ENCODE measurements around the gene MDFIC. TPM values are rescaled to one million over a fixed set of nuclear protein-coding genes. Genes with fewer than 3 reads are reported as not detected.

Gene MDFIC
- total RNA-seq, 2 experiments from 2014 or later, result 25.9 to 27.1 TPM

- no peak for TF ChIP-seq CTCF (IDR thresholded peaks at IDR 0.05)
- no peak overlapping the region for H3K4me3 Mint-ChIP-seq
- peaks cover 11% of the 10 kb centered on the region for H3K36me3 Mint-ChIP-seq (ENCODE audit: low read depth)
- intact Hi-C loops (cut with DNase I, micrococcal nuclease), result loop anchor here in 1 of 2 experiments (5.0 kb wide), 1 partner anchor 42 kb away; no protein-coding TSS in a partner anchor
- H3K27me3 Mint-ChIP-seq, result no peaks in the 10 kb centered on the region
- H3K27ac Mint-ChIP-seq, result no peak overlapping the region
- Histone ChIP-seq H3K27me3 (ENCODE audit: control insufficient read depth in 1 of 2, insufficient read depth in 2 of 2, low read length in 2 of 2) (no peaks in the 10 kb centered on the region), H3K9me3 (ENCODE audit: control insufficient read depth in 1 of 2, insufficient read depth in 1 of 2, low read length in 2 of 2) (no peaks in the 10 kb centered on the region), H3K4me1 (ENCODE audit: insufficient read depth, low read length) (peaks cover 34% of the 10 kb centered on the region), H3K4me3 (ENCODE audit: low read length) (no peak overlapping the region), H3K36me3 (ENCODE audit: insufficient read depth, low read length) (peaks cover 8% of the 10 kb centered on the region), H3K27ac (ENCODE audit: low read depth in 1 of 2, low read length in 2 of 2) (no peak overlapping the region)
- ATAC-seq (ENCODE audit: poor library complexity) (no peak), DNase-seq (no peak)
- CTCF ChIA-PET, result interaction anchor here (1.0 kb wide), 2 partner anchors 12 to 14 kb away, joined by 3 read pairs; no protein-coding TSS in a partner anchor
- POLR2A ChIA-PET, result no interaction called here
- no peaks in the 10 kb centered on the region for H3K9me3 Mint-ChIP-seq
- peaks cover 86% of the 10 kb centered on the region for H3K4me1 Mint-ChIP-seq (ENCODE audit: low read depth)
Measured at GRCh38 chr7:114969096-114969495, 47.2 kb downstream of the MDFIC start.

- intact Hi-C loops (cut with DNase I, micrococcal nuclease), result loop anchor here in 1 of 2 experiments (10.0 kb wide), 1 partner anchor 46 kb away; the partner anchor contains the start of gene MDFIC
- CTCF ChIA-PET, result interaction anchor here (1.0 kb wide), 1 partner anchor 15 kb away, joined by 3 read pairs; no protein-coding TSS in a partner anchor
Measured at GRCh38 chr7:114970308-114970707, 48.4 kb downstream of the MDFIC start.

GRCh38 chr7:114970732-114971131 is 48.8 kb downstream of the MDFIC start:
- Histone ChIP-seq H3K4me3 (ENCODE audit: low read length) (no peak overlapping the region), H3K36me3 (ENCODE audit: insufficient read depth, low read length) (no peaks in the 10 kb centered on the region), H3K27ac (ENCODE audit: low read depth in 1 of 2, low read length in 2 of 2) (no peak overlapping the region), H3K27me3 (ENCODE audit: control insufficient read depth in 1 of 2, insufficient read depth in 2 of 2, low read length in 2 of 2) (no peaks in the 10 kb centered on the region), H3K9me3 (ENCODE audit: control insufficient read depth in 1 of 2, insufficient read depth in 1 of 2, low read length in 2 of 2) (no peaks in the 10 kb centered on the region), H3K4me1 (ENCODE audit: insufficient read depth, low read length) (peaks cover 27% of the 10 kb centered on the region)
- no peak overlapping the region for H3K4me3 Mint-ChIP-seq
- H3K36me3 Mint-ChIP-seq (ENCODE audit: low read depth), result no peaks in the 10 kb centered on the region
- H3K27ac Mint-ChIP-seq, result peak overlapping the region; percentile 41
- intact Hi-C loops (cut with DNase I, micrococcal nuclease), result loop anchor here in 1 of 2 experiments (10.0 kb wide), 1 partner anchor 46 kb away; the partner anchor contains the start of gene MDFIC
- no peaks in the 10 kb centered on the region for H3K9me3 Mint-ChIP-seq
- H3K27me3 Mint-ChIP-seq, result no peaks in the 10 kb centered on the region
- CTCF ChIA-PET, result no interaction called here
- ATAC-seq (ENCODE audit: poor library complexity), result no peak
- peaks cover 86% of the 10 kb centered on the region for H3K4me1 Mint-ChIP-seq (ENCODE audit: low read depth)
- POLR2A ChIA-PET, result no interaction called here
- no peak for DNase-seq
- TF ChIP-seq CTCF (IDR thresholded peaks at IDR 0.05), result no peak

More at GRCh38 chr7:114970308-114970707, 48.4 kb downstream of the MDFIC start:
- H3K27ac ChIP-seq (ENCODE audit: low read depth in 1 of 2, low read length in 2 of 2), result no peak overlapping the region
- no peaks in the 10 kb centered on the region for H3K27me3 ChIP-seq (ENCODE audit: control insufficient read depth in 1 of 2, insufficient read depth in 2 of 2, low read length in 2 of 2)
- H3K4me1 ChIP-seq (ENCODE audit: insufficient read depth, low read length), result peaks cover 27% of the 10 kb centered on the region
- DNase-seq (peak in 2 of 14 experiments; percentile 14 to 44), ATAC-seq (ENCODE audit: poor library complexity) (no peak)
- Mint-ChIP-seq H3K9me3 (no peaks in the 10 kb centered on the region), H3K27ac (peak overlapping the region; percentile 41), H3K4me1 (ENCODE audit: low read depth) (peaks cover 88% of the 10 kb centered on the region), H3K36me3 (ENCODE audit: low read depth) (peaks cover 4% of the 10 kb centered on the region), H3K4me3 (no peak overlapping the region), H3K27me3 (no peaks in the 10 kb centered on the region)
- H3K9me3 ChIP-seq (ENCODE audit: control insufficient read depth in 1 of 2, insufficient read depth in 1 of 2, low read length in 2 of 2), result no peaks in the 10 kb centered on the region
- peaks cover 4% of the 10 kb centered on the region for H3K36me3 ChIP-seq (ENCODE audit: insufficient read depth, low read length)
- no peak overlapping the region for H3K4me3 ChIP-seq (ENCODE audit: low read length)
- no peak for TF ChIP-seq CTCF (IDR thresholded peaks at IDR 0.05)
- POLR2A ChIA-PET, result no interaction called here

All from CD4-positive, alpha-beta T cell (primary cell).